BJ (cell line): ENCODE results near the gene TRPV4. TPM values are rescaled to one million over a fixed set of nuclear protein-coding genes. Genes with fewer than 3 reads are reported as not detected.

Experiments used
- CTCF ChIA-PET: fragments of 350-600 bp; formaldehyde crosslinking; extraction: SDS; loops from one replicate; lab custom pipeline; 2021; ENCODE audit warnings: antibody characterized with exemption, inconsistent platforms; lab: Yijun Ruan, JAX
- POLR2A ChIA-PET: fragments of 300-600 bp; sonication (Branson Sonifier 250); formaldehyde crosslinking; extraction: SDS; loops from one replicate; lab custom pipeline; 2021; ENCODE audit warnings: antibody characterized with exemption; lab: Charles Lee
- DNase-seq: peaks from one replicate; pipeline ENCODE4 v3.0.0-alpha.2; 2011; ENCODE audit warnings: low read depth
- H3K27me3 ChIP-seq: 2 replicates; pipeline ENCODE4 v1.6.0; 2011; ENCODE audit warnings: low read length; ENCODE audit not compliant: control insufficient read depth, insufficient read depth
- H3K36me3 ChIP-seq: 2 replicates; pipeline ENCODE4 v1.5.1; 2011; ENCODE audit warnings: low read length; ENCODE audit not compliant: control insufficient read depth, insufficient read depth
- H3K4me3 ChIP-seq: 2 replicates; pipeline ENCODE4 v1.5.1; 2011; ENCODE audit warnings: low read depth, mild to moderate bottlenecking, control low read depth, low read length
- CTCF ChIP-seq: IDR thresholded peaks from 2 replicates; pipeline ENCODE4 v1.5.1; 2011; ENCODE audit warnings: low read depth, mild to moderate bottlenecking, control low read depth, inconsistent platforms, low read length, moderate library complexity; ENCODE audit not compliant: insufficient read depth
- polyA plus RNA-seq: library from polyadenylated mRNA; depleted of rRNA; stranded (reverse); fragments of >200 nt; gene quantifications from 2 replicates; pipeline ENCODE4 v1.2.3, GENCODE V29; 2011

TRPV4 gene
- polyA plus RNA-seq, 1 experiment: 13.4 TPM

- Histone ChIP-seq H3K27me3 (peaks cover 2% of the 10 kb centered on the region; the same call in 1 of the 2 replicates), H3K4me3 (no peak overlapping the region), H3K36me3 (no peaks in the 10 kb centered on the region)
- no peak for TF ChIP-seq CTCF
- POLR2A ChIA-PET: no interaction called here
- DNase-seq: no peak
- CTCF ChIA-PET: interaction anchor here (0.6 to 3.1 kb wide), 3 partner anchors 12 to 164 kb away, joined by 3 to 12 read pairs (median 3); no protein-coding TSS in a partner anchor
Measured at GRCh38 chr12:109762071-109762672, 71.0 kb downstream of the TRPV4 start.

DNA sequence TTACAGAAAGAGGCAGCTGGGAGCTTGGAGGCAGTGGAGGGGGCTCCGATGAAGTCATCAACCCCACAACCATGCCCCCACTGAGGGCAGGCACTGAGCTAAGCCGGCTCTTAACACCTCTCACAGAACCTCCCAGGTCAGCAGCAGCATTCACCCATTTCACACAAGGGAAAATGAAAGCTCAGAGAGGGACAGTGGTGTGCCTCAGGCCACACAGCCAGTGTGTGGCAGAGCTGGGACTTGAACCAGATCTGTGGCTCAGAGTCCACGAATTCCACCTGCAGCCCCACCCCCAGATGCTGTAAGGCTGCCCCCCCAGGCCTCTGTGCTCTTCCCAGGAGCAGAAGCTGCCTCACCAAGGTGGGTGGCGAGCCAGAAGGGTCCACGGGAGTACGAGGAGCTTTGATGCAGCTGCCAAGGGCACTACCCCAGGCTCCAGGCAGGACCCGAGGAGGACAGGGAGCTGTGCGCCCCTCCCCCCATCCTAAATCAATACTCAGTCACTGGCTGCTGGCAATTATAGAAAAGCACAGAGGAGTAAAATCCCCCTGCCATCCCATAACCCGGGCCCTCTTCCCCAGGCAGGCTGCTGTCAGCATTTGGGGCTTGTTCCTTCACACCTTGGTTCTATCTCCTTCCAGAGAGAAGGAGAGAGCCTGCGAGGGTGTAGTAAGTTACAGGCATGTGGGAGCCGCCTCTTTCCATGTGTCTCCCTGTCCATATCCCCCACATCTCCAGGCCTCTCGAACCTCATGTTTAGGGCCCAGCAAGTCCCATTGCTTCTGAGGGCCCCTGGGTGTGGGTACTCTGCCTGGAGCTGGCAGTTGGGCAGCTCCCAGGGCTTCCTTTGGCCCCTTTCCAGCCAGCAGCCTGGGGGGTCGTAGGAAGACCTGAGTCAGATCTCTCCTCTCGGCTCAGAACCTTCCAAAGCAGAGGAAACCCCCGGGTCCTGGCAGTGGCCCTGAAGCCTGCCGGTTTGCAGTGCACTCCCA lies 72.0 kb downstream of the TRPV4 start:
- Histone ChIP-seq H3K36me3 (no peaks in the 10 kb centered on the region), H3K27me3 (peaks cover 2% of the 10 kb centered on the region; the same call in 1 of the 2 replicates), H3K4me3 (no peak overlapping the region)
- no peak for DNase-seq
- TF ChIP-seq CTCF: no peak
- CTCF ChIA-PET: interaction anchor here (1.4 kb wide), 2 partner anchors 23 to 163 kb away, joined by 3 read pairs; no protein-coding TSS in a partner anchor
- POLR2A ChIA-PET: no interaction called here

DNA sequence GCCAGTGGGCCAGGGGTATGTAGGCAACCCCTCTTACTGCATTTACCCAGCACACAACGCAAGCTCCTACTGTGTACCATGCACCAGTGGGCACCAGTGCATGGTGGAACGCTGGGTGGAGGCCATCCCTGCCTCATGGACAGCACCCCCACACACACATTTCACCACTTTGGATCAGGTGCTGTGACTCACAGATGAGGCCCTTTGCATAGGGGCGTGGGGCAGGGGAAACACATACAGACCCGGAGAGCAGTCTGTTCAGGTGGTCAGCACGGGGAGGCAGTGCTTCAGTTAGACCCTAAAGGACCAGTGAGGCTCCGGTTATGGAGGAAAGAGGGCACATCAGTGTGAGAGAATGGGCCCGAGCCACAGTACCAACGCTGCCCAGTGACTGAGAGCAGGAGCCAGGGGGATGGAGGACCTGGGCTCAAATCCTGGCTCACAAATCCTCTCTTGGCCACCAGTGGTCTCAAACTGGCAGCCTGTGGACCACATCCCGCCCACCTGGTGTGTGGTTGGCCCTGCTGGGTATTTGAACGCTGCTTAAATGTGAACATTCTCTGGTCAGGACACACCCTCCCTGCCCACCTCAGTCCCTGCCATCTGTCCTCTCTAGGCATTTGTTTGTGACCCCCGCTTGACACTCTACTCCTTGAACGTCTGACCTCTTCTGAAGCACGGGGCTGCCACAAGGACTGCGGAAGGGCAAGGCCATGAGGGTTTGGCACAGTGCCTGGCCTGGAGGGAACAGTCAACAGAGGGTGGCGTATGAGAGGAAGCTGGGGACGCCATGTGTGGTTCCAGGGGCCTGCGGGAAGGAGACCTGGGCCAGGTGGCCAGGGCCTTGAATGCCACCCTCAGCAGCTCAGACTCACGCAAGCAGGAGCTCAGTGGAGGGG lies 72.9 kb downstream of the TRPV4 start:
- no peak for TF ChIP-seq CTCF
- CTCF ChIA-PET: interaction anchor here (1.4 kb wide), 2 partner anchors 22 to 162 kb away, joined by 3 read pairs; no protein-coding TSS in a partner anchor
- Histone ChIP-seq H3K4me3 (no peak overlapping the region), H3K36me3 (no peaks in the 10 kb centered on the region), H3K27me3 (peaks cover 2% of the 10 kb centered on the region; the same call in 1 of the 2 replicates)
- POLR2A ChIA-PET: no interaction called here
- no peak for DNase-seq

GRCh38 chr12:109759595-109759994 lies 73.6 kb downstream of the TRPV4 start:
- Histone ChIP-seq H3K36me3 (no peaks in the 10 kb centered on the region), H3K4me3 (no peak overlapping the region), H3K27me3 (peaks cover 2% of the 10 kb centered on the region; the same call in 1 of the 2 replicates)
- ChIA-PET CTCF (no interaction called here), POLR2A (no interaction called here)
- no peak for DNase-seq
- TF ChIP-seq CTCF: no peak
